DMS53 (cell line): Measurements from ENCODE around the gene FUOM.
A peak's percentile ranks its signal among the peaks of the same experiment; 100 is the strongest.

Source experiments
- DNase-seq: peaks from one replicate; lab custom pipeline; 2025; lab: John Stamatoyannopoulos, UW

The FUOM gene

DNA sequence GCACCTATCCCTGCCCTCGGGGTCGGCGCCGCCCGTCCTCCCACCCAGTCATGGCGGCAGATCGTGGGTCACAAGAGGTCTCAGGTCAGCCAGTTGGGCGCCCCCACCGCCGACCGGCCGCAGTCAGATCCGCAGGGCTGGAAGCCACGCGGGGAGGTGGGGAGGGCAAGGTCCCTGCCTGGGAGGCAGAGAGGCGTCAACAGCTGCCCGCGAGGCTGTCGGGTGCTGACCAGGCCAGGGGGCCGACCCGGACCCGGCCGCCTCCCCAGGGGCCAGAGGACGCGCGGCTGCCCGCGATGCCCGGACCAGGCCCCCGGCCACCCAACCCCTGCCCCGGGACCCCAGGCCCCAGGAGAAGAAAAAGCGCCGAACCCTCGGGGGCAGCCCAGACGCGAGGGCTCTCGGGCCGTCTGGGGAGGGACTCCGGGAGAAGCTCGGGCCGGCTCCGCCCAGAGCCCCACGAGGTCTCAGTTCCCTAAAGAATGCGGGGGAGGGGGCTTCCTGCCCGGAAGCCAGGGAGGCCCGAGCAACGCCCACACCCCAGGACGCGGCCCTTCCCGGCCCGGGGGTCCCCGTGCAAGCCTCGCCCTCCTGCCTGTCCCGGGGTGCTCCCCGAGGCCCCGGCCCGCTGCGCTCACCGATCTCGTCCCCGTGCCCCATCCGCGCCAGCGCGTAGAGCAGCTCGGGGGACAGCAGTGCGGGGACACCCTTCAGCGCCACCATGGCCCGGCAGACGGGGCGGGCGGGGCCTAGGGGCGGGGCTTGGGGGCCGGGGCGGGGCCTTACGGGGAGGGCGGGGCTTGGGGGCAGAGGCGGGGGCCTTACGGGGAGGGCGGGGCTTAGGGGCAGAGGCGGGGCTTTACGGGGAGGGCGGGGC is at the start of gene FUOM:
FUOM (minus strand) TSS at position 735 of the 877 bp plus-strand sequence; CDS start at position 723, 12 bp downstream.
- DNase-seq, result peak; percentile 79

DNA sequence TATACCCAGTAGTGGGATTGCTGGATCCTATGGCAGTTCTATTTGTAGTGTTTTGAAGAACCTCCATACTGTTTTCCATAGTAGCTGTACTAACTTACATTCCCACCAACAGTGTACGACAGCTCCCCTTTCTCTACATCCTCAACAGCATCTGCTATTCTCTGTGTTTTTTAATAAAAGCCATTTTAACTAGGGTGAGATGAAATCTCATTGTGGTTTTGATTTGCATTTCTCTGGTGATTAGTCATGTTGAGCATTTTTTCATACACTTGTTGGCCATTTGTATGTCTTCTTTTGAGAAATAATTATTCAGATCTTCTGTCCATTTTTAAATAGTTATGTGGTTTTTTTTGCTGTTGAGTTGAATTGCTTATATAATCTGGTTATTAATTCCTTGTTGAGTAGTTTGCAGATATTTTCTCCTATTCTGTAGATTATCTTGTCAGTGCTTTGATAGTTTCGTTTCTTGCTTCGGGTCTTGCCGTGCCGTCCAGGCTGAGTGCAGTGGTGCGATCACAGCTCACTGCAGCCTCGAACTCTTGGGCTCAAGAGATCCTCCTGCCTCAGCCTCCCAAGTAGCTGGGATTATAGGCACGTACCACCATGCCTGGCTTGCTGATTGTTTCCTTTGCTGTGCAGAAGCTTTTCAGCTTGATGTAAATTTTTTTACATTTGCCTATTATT is 48.2 kb upstream of the FUOM start:
- no peak for DNase-seq

- no peak for DNase-seq
These were observed 47.5 kb upstream of the FUOM start for GRCh38 chr10:133405272-133405671.

DNA sequence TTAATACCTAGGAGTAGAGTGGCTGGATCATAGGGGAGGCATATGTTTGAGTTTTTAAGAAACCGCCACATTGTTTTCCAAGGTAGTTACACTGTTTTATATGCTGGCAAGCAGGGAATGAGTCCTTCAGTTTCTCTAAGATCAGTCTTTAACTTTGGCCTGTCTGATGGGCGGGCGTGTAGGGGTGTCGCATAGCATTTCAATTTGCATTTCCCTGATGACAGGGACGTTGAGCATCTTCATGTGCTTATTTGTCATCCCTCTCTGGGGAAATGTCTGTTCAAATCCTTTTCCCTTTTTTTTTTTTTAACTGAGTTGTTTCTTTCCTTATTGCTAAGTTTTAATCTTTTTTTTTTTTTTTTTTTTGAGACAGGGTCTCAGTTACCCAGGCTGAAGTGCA is 46.0 kb upstream of the FUOM start:
- no peak for DNase-seq

GRCh38 chr10:133403359-133403758 is 45.5 kb upstream of the FUOM start:
- DNase-seq, result no peak

DNA sequence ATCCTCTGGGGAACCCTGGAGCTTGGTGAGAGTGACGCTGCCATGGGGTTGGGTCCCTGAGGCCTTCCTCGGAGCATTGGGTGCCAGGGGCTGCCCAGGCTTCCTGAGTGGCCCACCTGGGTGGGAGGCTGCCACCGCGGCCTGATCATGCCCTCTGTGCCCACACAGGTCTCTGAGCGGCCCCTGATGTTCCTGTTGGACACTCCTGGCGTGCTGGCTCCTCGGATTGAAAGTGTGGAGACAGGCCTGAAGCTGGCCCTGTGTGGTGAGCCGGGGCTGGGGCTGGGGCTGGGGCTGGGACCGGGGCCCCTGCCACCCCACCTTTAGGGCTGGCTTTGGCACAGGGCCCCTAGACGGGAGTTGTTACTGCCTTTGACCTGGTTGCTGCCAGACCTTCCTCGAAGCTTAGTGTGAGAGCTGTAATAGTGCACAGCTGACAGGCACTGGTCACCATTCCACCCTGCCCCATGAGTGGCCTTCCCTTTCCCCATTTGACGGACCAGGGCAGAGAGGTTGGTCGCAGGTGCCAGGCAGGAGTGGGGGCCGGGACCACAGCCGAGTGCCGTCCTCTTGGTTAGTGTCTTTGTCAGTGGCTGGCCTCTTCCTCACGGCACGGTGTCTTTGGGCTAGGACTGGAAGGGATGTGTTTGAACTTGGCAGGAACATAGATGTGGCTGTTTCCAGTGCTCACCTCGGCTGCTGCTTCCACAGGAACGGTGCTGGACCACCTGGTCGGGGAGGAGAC is 44.3 kb upstream of the FUOM start:
- DNase-seq, result no peak

DNA sequence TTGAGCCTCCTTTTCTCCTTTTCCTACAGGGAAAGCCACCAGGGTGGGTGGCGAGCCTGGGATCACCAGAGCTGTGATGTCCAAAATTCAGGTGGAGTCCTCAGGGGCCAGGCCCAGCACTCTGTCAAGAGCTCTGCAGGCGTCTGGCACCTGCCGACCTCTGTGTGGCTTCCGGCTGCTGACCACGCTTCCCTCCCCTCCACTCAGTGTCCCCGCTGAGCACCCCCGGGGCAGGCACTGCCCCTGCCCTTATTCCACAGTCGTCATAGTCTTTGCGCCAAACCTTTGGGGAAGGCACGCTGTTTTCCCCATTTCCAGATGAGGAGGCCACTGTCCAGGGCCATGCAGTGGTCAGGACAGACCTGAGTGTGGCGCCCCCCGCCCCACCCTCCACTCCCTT is 43.7 kb upstream of the FUOM start:
- DNase-seq, result no peak

DNA sequence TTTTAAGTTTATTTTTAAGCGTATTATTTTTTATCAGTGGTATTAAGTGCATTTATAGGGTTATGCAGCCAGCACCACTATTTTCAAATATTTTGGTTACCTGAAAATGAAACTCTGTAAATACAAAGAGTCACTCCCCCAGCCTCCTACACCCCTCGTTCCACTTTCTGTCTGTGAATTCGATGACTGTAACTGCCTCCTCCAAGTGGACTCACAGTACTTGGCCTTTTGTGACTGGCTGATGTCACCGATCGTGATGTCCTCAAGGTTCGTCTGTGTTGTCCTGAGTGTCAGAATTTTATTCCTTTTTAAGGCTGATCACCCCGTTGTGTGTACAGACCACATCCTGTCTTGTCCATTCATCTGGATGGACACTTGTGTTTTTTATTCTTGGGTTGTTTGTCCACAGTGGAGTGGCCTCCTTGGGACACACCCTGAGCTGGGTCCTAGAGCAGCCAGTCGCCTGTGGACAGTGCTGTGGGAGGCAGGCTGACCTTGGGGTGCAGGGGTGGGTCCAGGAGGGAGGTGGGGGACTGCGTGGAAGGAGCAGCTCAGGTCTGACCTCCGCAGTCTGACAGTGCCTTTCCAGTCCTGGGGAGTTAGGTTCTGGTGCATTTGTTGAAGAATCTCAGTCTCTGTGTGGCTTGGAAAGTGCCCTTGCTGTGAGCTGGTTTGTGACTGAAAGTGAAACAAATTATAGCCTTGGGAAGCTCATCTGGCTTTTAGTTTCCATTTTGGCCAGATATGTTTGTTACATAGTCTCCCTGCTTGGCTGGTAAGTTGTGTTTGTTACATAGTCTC is 43.0 kb upstream of the FUOM start:
- DNase-seq, result no peak

GRCh38 chr10:133399123-133399601 is 41.3 kb upstream of the FUOM start:
- DNase-seq, result no peak

- DNase-seq, result no peak
These were observed 40.1 kb upstream of the FUOM start for GRCh38 chr10:133397938-133398337.

- no peak for DNase-seq
These were observed 38.3 kb upstream of the FUOM start for GRCh38 chr10:133396035-133396624.

- DNase-seq, result no peak
These were observed 37.0 kb upstream of the FUOM start for GRCh38 chr10:133394801-133395221.

DNA sequence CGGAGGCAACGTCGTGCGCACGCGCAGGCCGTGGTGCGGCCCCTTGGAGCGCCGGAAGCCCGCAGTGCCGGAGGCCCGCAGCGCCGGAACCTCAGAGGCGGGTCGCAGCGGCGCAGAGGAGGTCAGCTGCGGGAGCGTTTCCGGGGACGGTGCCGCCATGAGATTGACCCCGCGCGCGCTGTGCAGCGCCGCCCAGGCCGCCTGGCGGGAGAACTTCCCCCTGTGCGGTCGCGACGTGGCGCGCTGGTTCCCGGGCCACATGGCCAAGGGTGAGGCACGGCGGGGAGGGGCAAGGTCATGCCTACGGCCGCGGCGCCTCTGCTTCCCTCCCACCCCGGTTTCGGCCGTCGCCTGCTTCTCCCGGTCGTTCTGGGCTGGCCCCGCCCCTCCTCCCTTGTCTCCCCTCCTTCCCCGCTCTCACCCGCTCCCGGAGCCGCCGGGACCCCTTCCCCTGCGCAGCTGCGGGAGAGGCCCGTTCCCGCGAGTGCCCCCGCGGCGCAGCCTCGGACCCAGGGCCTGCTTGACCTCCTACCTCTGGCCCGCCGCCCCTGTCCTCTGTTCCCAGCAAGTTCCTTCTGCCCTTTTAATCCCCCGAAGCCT is 36.3 kb upstream of the FUOM start, which contains the start of gene MTG1:
MTG1 (plus strand) TSS at position 94 of the 600 bp plus-strand sequence; CDS start at position 158, 64 bp downstream.
- DNase-seq, result peak; percentile 97

DNA sequence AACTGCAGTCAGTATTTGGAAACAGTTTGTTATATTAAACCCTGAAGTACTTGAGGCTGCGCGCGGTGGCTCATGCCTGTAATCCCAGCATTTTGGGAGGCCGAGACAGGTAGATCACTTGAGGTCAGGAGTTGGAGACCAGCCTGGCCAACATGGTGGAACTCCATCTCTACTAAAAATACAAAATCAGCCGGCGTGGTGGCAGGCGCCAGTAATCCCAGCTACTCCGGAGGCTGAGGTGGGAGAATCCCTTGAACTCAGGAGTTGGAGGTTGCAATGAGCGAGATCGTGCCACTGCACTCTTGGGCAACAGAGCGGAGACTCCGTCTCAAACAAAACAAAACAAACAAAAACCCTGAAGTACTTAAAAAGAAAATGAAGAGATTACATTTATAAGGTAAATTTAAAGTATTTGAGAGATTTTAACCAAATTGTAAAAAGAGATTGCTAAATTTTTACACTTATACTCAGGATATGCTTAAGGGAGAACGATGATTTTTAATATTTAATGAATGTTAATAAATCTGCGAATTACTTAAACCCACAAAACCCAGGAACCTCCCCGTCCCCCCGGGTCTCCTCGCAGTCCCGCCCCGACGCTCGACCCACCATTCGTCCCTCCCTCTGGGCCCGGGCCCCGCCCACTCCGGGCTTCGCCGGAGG is 35.7 kb upstream of the FUOM start:
- DNase-seq, result peak; percentile 34

GRCh38 chr10:133391761-133392518 is 34.1 kb upstream of the FUOM start:
- no peak for DNase-seq

DNA sequence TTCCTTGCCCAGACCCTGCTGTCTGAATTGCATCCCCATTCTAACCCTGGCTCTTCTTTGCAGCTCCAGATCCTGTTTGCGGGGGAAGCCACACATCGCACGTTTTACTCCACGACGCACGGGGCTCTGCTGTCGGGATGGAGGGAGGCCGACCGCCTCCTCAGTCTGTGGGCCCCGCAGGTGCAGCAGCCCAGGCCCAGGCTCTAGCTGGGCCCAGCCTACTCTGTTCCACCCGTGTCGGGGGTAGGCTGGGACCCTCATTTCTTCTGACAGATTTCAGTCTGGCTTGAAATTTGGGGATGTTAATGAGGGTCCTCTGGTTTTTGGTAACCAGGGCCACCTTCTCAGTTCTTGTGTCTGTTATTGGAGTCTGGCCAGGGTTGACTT is 33.4 kb upstream of the FUOM start:
- no peak for DNase-seq

- DNase-seq, result no peak
These were observed 32.9 kb upstream of the FUOM start for GRCh38 chr10:133390597-133391248.

- no peak for DNase-seq
These were observed 31.4 kb upstream of the FUOM start for GRCh38 chr10:133388973-133389818.
